PC-3 (cell line): ENCODE measurements around the gene PARP12. TPM values are rescaled to one million over a fixed set of nuclear protein-coding genes. Genes with fewer than 3 reads are reported as not detected.

ENCODE experiments used
- ATAC-seq: fragments of 200-7000 bp; cut with Tn5 transposase; 2 replicates; pipeline ENCODE4 v1.9.1; 2020; ENCODE audit warnings: mild to moderate bottlenecking, moderate library complexity
- BruUV-seq: library from RNA; stranded (reverse); fragments of 400-500 nt; replicated peaks from 2 replicates; lab custom pipeline; 2021; lab: Mats Ljungman, UMichigan
- CTCF ChIA-PET: fragments of 300-600 bp; sonication (Branson Sonifier 250); formaldehyde crosslinking; loops from one replicate; lab custom pipeline; 2022; ENCODE audit warnings: antibody characterized with exemption; lab: Charles Lee
- POLR2A ChIA-PET: fragments of 300-600 bp; sonication (Branson Sonifier 250); formaldehyde crosslinking; loops from one replicate; lab custom pipeline; 2022; ENCODE audit warnings: antibody characterized with exemption; ENCODE audit not compliant: unreplicated experiment; lab: Charles Lee
- DNase-seq: peaks from one replicate; pipeline ENCODE4 v3.0.0-alpha.2; 2015
- H2AFZ ChIP-seq: fragments of 300-600 bp; sonication (generic); 2 replicates; pipeline ENCODE4 v1.6.0; 2016; ENCODE audit warnings: antibody characterized with exemption, low read length
- H3F3A ChIP-seq: fragments of 300-600 bp; sonication (generic); one replicate; pipeline ENCODE4 v1.6.0; 2017; ENCODE audit warnings: antibody characterized with exemption, low read length, control low read depth, mild to moderate bottlenecking; ENCODE audit not compliant: unreplicated experiment
- H3K27ac ChIP-seq: fragments of 300-600 bp; sonication (generic); 2 replicates; pipeline ENCODE4 v1.5.1; 2016; ENCODE audit warnings: mild to moderate bottlenecking, low read length
- H3K27me3 ChIP-seq: fragments of 300-600 bp; sonication (generic); 2 replicates; pipeline ENCODE4 v1.6.1; 2016; ENCODE audit warnings: low read length, mixed read lengths
- H3K36me3 ChIP-seq: fragments of 300-600 bp; sonication (generic); 2 replicates; pipeline ENCODE4 v1.6.1; 2016; ENCODE audit warnings: low read depth, mixed run types, low read length, mixed read lengths
- H3K4me1 ChIP-seq: fragments of 300-600 bp; sonication (generic); 2 replicates; pipeline ENCODE4 v1.5.1; 2016; ENCODE audit warnings: low read length; ENCODE audit not compliant: insufficient read depth
- H3K4me2 ChIP-seq: fragments of 300-600 bp; sonication (generic); 2 replicates; pipeline ENCODE4 v1.6.0; 2016; ENCODE audit warnings: low read length
- H3K4me3 ChIP-seq: fragments of 300-600 bp; sonication (generic); 2 replicates; pipeline ENCODE4 v1.5.1; 2016; ENCODE audit warnings: mild to moderate bottlenecking, low read length, mixed read lengths
- H3K79me2 ChIP-seq: fragments of 300-600 bp; sonication (generic); 2 replicates; pipeline ENCODE4 v1.6.1; 2017; ENCODE audit warnings: low read length, mixed read lengths
- H3K9ac ChIP-seq: fragments of 300-600 bp; sonication (generic); 2 replicates; pipeline ENCODE4 v1.6.0; 2016; ENCODE audit warnings: mild to moderate bottlenecking, low read length
- H3K9me2 ChIP-seq: fragments of 300-600 bp; sonication (generic); replicated peaks from 2 replicates; pipeline ENCODE4 v1.6.1; 2016; ENCODE audit warnings: mixed run types, low read length, mixed read lengths
- H3K9me3 ChIP-seq: fragments of 300-600 bp; sonication (generic); 2 replicates; pipeline ENCODE4 v1.6.1; 2016; ENCODE audit warnings: low read length, mixed read lengths
- H4K20me1 ChIP-seq: fragments of 300-600 bp; sonication (generic); 2 replicates; pipeline ENCODE4 v1.6.1; 2016; ENCODE audit warnings: low read length, mixed read lengths
- EZH2 ChIP-seq: fragments of 300-600 bp; sonication (generic); IDR thresholded peaks from one replicate; pipeline ENCODE4 v1.6.1; 2017; ENCODE audit warnings: antibody characterized with exemption, mild to moderate bottlenecking, low read length; ENCODE audit not compliant: unreplicated experiment
- EZH2phosphoT487 ChIP-seq: fragments of 300-600 bp; sonication (generic); IDR thresholded peaks from 2 replicates; pipeline ENCODE4 v1.6.1; 2018; ENCODE audit warnings: mild to moderate bottlenecking, antibody characterized with exemption, low read length, borderline replicate concordance
- intact Hi-C: fragments of 100-400 bp; cut with micrococcal nuclease; formaldehyde crosslinking; loops from 2 replicates; pipeline ENCODE4 v1.9.0; 2023
- total RNA-seq: library from RNA; depleted of rRNA; stranded (reverse); fragments of >200 nt; gene quantifications from 2 replicates; pipeline ENCODE4 v1.2.3, GENCODE V29; 2014
- TF ChIP-seq, protein P1 (sequence below): fragments of 300-600 bp; sonication (generic); conservative IDR thresholded peaks from 2 replicates; pipeline ENCODE4 v1.5.1; 2017; ENCODE audit warnings: antibody characterized with exemption, low read depth, mild to moderate bottlenecking, low read length

PARP12 gene
- total RNA-seq, 1 experiment from 2014 or later = 28.1 TPM

DNA sequence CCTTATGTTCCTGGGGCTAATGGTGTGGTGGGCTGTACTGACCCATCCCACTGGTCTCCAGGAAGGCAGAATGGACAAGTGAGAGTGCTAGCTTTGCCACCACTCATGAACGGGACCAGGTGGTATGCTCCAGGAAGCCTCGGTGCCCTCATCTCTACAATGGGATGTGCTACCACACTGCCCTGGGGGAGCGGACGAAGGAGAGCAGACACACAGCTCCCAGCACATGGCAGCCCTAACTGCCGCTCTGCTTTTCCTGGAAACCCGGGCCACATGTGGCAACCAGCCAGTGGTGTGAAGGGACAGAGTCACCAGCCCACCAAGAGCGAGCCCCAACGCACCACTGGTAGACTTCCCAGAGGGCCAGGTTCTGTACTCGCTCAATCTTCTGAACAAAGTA, 35.8 kb downstream of the PARP12 start:
- no peaks in the 10 kb centered on the region for H3K36me3 ChIP-seq
- no peaks in the 10 kb centered on the region for H4K20me1 ChIP-seq
- no peaks in the 10 kb centered on the region for H3K27me3 ChIP-seq
- CTCF ChIA-PET = no interaction called here
- POLR2A ChIA-PET = no interaction called here
- DNase-seq (no peak), ATAC-seq (no peak)
- no peak overlapping the region for H2AFZ ChIP-seq
- H3K4me1 ChIP-seq = no peaks in the 10 kb centered on the region
- H3K9me2 ChIP-seq = no peaks in the 10 kb centered on the region
- intact Hi-C loops = no loop called here
- H3K4me2 ChIP-seq = no peak overlapping the region
- H3K9me3 ChIP-seq = no peaks in the 10 kb centered on the region
- no peak overlapping the region for H3K4me3 ChIP-seq
- no peak overlapping the region for H3K27ac ChIP-seq
- BruUV-seq = no TSS peak
- no peaks in the 10 kb centered on the region for H3K79me2 ChIP-seq
- no peak overlapping the region for H3K9ac ChIP-seq
- TF ChIP-seq EZH2 (no peak), EZH2phosphoT487 (no peak)
- TF ChIP-seq, protein P1, sequence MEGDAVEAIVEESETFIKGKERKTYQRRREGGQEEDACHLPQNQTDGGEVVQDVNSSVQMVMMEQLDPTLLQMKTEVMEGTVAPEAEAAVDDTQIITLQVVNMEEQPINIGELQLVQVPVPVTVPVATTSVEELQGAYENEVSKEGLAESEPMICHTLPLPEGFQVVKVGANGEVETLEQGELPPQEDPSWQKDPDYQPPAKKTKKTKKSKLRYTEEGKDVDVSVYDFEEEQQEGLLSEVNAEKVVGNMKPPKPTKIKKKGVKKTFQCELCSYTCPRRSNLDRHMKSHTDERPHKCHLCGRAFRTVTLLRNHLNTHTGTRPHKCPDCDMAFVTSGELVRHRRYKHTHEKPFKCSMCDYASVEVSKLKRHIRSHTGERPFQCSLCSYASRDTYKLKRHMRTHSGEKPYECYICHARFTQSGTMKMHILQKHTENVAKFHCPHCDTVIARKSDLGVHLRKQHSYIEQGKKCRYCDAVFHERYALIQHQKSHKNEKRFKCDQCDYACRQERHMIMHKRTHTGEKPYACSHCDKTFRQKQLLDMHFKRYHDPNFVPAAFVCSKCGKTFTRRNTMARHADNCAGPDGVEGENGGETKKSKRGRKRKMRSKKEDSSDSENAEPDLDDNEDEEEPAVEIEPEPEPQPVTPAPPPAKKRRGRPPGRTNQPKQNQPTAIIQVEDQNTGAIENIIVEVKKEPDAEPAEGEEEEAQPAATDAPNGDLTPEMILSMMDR = no peak
- no peaks in the 10 kb centered on the region for H3F3A ChIP-seq

DNA sequence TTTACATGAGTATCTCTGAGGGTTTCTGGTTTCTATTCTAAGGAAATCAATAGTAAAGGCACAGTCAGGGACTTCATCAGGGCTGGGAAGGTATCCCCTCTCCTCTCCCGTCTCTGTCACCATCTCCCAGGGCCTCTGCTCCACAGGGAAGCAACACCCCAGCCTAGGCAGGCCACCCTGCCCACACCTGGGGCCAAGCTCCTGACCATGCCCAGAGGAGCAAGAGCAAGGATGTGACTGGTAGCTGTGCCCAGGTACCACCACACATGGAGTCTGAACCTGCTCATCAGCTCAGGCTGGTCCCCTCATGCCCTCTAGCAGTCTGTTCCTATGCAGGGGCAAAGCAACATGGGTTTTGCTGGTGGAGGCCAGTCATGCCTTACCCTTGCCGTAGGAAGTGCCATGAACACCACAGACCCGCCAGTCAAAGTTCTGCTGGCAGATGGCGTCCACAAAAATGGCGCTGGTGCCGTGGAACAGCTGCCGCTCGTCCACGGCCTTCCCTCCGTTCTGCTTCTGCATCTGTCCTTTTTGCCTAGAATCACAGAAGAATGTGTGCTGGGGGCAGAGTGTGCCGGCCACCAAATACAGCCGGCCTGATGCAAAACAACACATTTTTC, 36.8 kb downstream of the PARP12 start:
- BruUV-seq = no TSS peak
- ChIA-PET CTCF (no interaction called here), POLR2A (no interaction called here)
- H3K36me3 ChIP-seq = no peaks in the 10 kb centered on the region
- H3K4me1 ChIP-seq = no peaks in the 10 kb centered on the region
- no peaks in the 10 kb centered on the region for H3K9me3 ChIP-seq
- ATAC-seq (no peak), DNase-seq (no peak)
- H3F3A ChIP-seq = no peaks in the 10 kb centered on the region
- H2AFZ ChIP-seq = no peak overlapping the region
- no peak overlapping the region for H3K9ac ChIP-seq
- no peaks in the 10 kb centered on the region for H3K79me2 ChIP-seq
- H3K9me2 ChIP-seq = no peaks in the 10 kb centered on the region
- no peak overlapping the region for H3K4me3 ChIP-seq
- H3K4me2 ChIP-seq = no peak overlapping the region
- no peaks in the 10 kb centered on the region for H3K27me3 ChIP-seq
- H4K20me1 ChIP-seq = no peaks in the 10 kb centered on the region
- no peak overlapping the region for H3K27ac ChIP-seq
- intact Hi-C loops = no loop called here
- TF ChIP-seq, protein P1 = no peak
- no peak for TF ChIP-seq EZH2
- no peak for TF ChIP-seq EZH2phosphoT487

DNA sequence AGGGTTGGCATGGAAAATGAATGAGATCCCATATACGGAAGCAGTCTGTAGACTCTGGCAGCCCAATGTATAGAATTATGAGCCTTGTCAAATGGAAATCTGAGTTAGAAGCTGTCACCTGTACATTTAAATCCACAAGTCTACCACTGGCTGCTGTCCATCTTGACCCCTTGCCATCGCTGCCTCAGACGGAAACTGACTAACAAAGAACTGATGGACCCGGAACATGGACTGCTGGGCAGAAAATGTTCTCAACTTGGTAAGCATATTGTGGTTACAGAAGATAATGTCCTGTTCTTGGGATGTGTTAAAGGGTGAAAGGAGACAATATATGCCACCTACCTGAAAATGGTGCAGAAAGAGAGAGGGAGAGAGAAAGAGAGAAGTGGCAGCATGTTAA, 37.5 kb downstream of the PARP12 start:
- no peak for ATAC-seq
- DNase-seq = no peak
- no peak overlapping the region for H3K9ac ChIP-seq
- no peaks in the 10 kb centered on the region for H3K9me2 ChIP-seq
- no peak overlapping the region for H3K4me3 ChIP-seq
- ChIA-PET POLR2A (no interaction called here), CTCF (no interaction called here)
- no peaks in the 10 kb centered on the region for H3K9me3 ChIP-seq
- no peaks in the 10 kb centered on the region for H3K4me1 ChIP-seq
- H3K27me3 ChIP-seq = no peaks in the 10 kb centered on the region
- TF ChIP-seq, protein P1 = no peak
- no peak for TF ChIP-seq EZH2phosphoT487
- TF ChIP-seq EZH2 = no peak
- H4K20me1 ChIP-seq = no peaks in the 10 kb centered on the region
- no peaks in the 10 kb centered on the region for H3K79me2 ChIP-seq
- no TSS peak for BruUV-seq
- intact Hi-C loops = no loop called here
- no peaks in the 10 kb centered on the region for H3K36me3 ChIP-seq
- H2AFZ ChIP-seq = no peak overlapping the region
- no peak overlapping the region for H3K27ac ChIP-seq
- H3K4me2 ChIP-seq = no peak overlapping the region
- H3F3A ChIP-seq = no peaks in the 10 kb centered on the region
